Activated naive CD8-positive, alpha-beta T cell treated with anti-CD3 and anti-CD28 coated beads, Interleukin-2, amount 50 U/mL, for 24 hours (primary cell): ENCODE data around the gene CDC42SE2.
A peak's percentile ranks its signal among the peaks of the same experiment; 100 is the strongest.

Experiments
- ATAC-seq: fragments of 150-1000 bp; cut with Tn5 transposase; one replicate; pipeline ENCODE4 v1.10.0; 2021
- DNase-seq: peaks from one replicate; pipeline ENCODE4 v3.0.0; 2021
- H3K27ac Mint-ChIP-seq: one replicate; pipeline ENCODE4 v1.8.0; 2021; ENCODE audit warnings: mild to moderate bottlenecking, mixed read lengths
- H3K27me3 Mint-ChIP-seq: one replicate; pipeline ENCODE4 v1.8.0; 2021; ENCODE audit warnings: mixed read lengths
- H3K36me3 Mint-ChIP-seq: one replicate; pipeline ENCODE4 v1.8.0; 2021; ENCODE audit warnings: low read depth, mixed read lengths
- H3K4me1 Mint-ChIP-seq: one replicate; pipeline ENCODE4 v1.8.0; 2021; ENCODE audit warnings: mixed read lengths
- H3K4me3 Mint-ChIP-seq: one replicate; pipeline ENCODE4 v1.8.0; 2021; ENCODE audit warnings: mild to moderate bottlenecking, moderate library complexity, mixed read lengths
- H3K9me3 Mint-ChIP-seq: one replicate; pipeline ENCODE4 v1.8.0; 2021; ENCODE audit warnings: mixed read lengths

The CDC42SE2 gene

DNA sequence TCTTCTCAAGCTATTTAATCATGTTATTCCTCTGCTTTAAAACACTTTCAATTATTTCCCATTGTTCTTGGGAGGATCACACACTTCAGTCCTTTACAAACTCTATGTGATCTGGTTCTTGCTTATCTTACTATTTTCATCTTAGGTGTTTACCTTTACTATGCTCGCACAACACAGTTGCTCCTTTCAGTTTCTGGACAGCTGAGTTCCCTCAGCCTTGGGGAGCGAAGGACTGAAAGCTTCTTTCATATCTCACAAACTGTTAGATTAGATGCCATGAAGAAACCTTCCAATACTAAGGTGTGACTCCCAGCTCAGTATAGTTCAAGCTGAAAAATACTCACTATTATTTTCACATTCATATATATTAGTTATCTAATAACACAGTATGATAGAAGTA is 117.9 kb downstream of the CDC42SE2 start:
- H3K27me3 Mint-ChIP-seq, result no peaks in the 10 kb centered on the region
- peak overlapping the region; percentile 97 for H3K27ac Mint-ChIP-seq
- H3K4me3 Mint-ChIP-seq, result peak overlapping the region; percentile 53
- no peak for DNase-seq
- H3K9me3 Mint-ChIP-seq, result no peaks in the 10 kb centered on the region
- ATAC-seq, result no peak
- peaks cover 31% of the 10 kb centered on the region for H3K36me3 Mint-ChIP-seq
- peaks cover 96% of the 10 kb centered on the region for H3K4me1 Mint-ChIP-seq

GRCh38 chr5:131382407-131383395 is 118.8 kb downstream of the CDC42SE2 start:
- Mint-ChIP-seq H3K27me3 (no peaks in the 10 kb centered on the region), H3K27ac (peak overlapping the region; percentile 97), H3K4me1 (peaks cover 91% of the 10 kb centered on the region), H3K36me3 (peaks cover 32% of the 10 kb centered on the region), H3K9me3 (no peaks in the 10 kb centered on the region), H3K4me3 (peak overlapping the region; percentile 55)
- DNase-seq, result peak; percentile 27
- peak; percentile 78 for ATAC-seq

DNA sequence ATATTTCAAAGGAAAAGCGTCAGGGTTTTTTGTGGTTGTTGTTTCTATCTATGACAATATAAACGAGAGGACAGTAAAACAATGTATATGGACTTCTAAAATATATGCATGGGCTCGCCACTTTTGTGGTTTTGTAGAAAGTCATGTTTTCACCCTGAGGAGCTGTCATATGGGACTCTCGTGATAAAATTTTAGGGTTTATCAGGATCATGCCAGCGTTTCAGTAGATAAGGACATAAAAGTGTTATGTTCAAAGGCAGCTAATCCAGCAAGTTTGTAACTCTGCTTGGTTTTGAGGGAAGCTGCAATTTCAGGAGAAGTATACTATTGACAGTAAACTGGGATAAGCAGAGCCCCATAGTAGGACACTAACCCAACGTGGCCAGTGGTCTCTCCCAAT is 120.3 kb downstream of the CDC42SE2 start:
- ATAC-seq (no peak), DNase-seq (no peak)
- Mint-ChIP-seq H3K27me3 (no peaks in the 10 kb centered on the region), H3K27ac (peak overlapping the region; percentile 97), H3K9me3 (no peaks in the 10 kb centered on the region), H3K36me3 (peaks cover 38% of the 10 kb centered on the region), H3K4me1 (peaks cover 91% of the 10 kb centered on the region), H3K4me3 (peak overlapping the region; percentile 34)

- no peaks in the 10 kb centered on the region for H3K9me3 Mint-ChIP-seq
- ATAC-seq (peak; percentile 56), DNase-seq (no peak)
- H3K27me3 Mint-ChIP-seq, result no peaks in the 10 kb centered on the region
- H3K27ac Mint-ChIP-seq, result peak overlapping the region; percentile 97
- H3K36me3 Mint-ChIP-seq, result peaks cover 41% of the 10 kb centered on the region
- peaks cover 91% of the 10 kb centered on the region for H3K4me1 Mint-ChIP-seq
- no peak overlapping the region for H3K4me3 Mint-ChIP-seq
Measured at GRCh38 chr5:131384616-131385214, 120.9 kb downstream of the CDC42SE2 start.

DNA sequence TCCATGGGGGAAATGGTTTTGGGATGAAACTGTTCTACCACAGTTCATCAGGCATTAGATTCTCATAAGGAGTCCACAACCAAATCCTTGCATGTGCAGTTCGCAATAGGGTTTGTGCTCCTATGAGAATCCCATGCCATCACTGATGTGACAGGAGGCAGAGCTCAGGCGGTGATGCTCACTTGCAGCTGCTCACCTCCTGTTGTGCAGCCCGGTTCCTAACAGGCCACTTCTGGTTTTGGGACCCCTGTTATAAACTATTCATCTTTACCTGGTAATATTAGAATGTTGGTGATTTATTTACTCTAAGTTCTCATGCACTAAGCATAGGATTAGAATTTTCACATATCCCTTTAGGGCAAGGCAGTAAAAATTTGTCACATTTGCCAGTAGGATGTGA is 122.3 kb downstream of the CDC42SE2 start:
- Mint-ChIP-seq H3K9me3 (no peaks in the 10 kb centered on the region), H3K27ac (peak overlapping the region; percentile 72), H3K27me3 (no peaks in the 10 kb centered on the region), H3K36me3 (peaks cover 46% of the 10 kb centered on the region), H3K4me3 (no peak overlapping the region), H3K4me1 (peaks cover 92% of the 10 kb centered on the region)
- no peak for ATAC-seq
- DNase-seq, result no peak

DNA sequence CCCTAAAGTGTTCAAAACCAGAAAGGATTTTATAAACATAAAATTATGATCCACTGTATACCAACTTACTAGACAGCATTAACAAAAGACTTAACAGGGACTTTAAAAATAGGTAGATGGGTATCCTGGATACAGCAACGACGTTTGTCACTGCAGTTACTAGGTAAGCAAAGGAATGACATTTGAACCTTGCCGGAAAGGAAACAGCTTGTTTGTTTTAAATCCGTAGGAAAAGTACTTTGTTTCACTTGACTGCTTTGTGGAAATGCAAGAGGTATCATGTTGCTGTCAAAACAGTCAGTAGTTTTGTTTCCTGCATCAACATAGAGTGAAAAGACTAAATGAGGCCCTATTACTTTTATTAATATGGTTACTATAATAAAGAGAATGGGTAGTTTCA is 122.9 kb downstream of the CDC42SE2 start:
- H3K9me3 Mint-ChIP-seq, result no peaks in the 10 kb centered on the region
- peak overlapping the region; percentile 72 for H3K27ac Mint-ChIP-seq
- peaks cover 47% of the 10 kb centered on the region for H3K36me3 Mint-ChIP-seq
- no peak overlapping the region for H3K4me3 Mint-ChIP-seq
- DNase-seq (no peak), ATAC-seq (no peak)
- peaks cover 87% of the 10 kb centered on the region for H3K4me1 Mint-ChIP-seq
- H3K27me3 Mint-ChIP-seq, result no peaks in the 10 kb centered on the region

DNA sequence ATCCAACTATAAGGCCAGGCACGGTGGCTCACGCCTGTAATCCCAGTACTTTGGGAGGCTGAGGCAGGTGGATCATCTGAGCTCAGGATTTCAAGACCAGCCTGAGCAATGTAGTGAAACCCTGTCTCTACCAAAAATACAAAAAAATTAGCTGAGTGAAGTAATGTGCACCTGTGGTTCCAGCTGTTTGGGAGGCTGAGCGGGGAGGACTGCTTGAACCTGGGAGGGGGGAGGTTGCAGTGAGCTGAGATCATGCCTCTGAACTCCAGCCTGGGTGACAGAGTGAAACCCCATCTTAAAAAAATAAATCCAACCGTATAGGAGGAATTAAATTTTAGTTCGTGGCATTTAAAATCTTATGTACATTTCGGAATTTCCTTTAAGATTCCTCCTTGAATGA is 123.4 kb downstream of the CDC42SE2 start:
- Mint-ChIP-seq H3K9me3 (no peaks in the 10 kb centered on the region), H3K36me3 (peaks cover 52% of the 10 kb centered on the region), H3K27me3 (no peaks in the 10 kb centered on the region), H3K27ac (peak overlapping the region; percentile 72), H3K4me3 (no peak overlapping the region), H3K4me1 (peaks cover 87% of the 10 kb centered on the region)
- no peak for DNase-seq
- ATAC-seq, result no peak

GRCh38 chr5:131389096-131389868 is 125.4 kb downstream of the CDC42SE2 start:
- Mint-ChIP-seq H3K9me3 (no peaks in the 10 kb centered on the region), H3K4me3 (peak overlapping the region; percentile 12), H3K4me1 (peaks cover 87% of the 10 kb centered on the region), H3K36me3 (peaks cover 71% of the 10 kb centered on the region), H3K27me3 (no peaks in the 10 kb centered on the region), H3K27ac (peak overlapping the region; percentile 89)
- no peak for DNase-seq
- peak; percentile 64 for ATAC-seq

DNA sequence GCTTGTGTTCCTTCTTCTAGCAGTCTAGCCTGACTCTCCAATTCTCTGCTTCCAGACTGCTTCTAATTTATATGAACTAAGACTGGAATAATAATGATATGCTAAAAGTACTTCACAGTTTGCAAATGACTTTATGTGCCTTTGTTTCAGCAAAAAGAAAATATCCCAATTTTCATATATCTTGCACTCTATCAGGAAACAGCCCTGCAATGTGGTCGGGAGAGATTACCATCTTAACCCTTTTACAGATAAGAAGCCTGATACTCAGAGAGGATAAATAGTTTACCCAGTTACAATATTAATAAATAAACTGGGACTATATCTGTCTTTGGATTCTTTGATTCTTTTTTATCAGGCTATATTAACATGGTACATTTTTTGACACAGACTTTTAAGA is 126.0 kb downstream of the CDC42SE2 start:
- Mint-ChIP-seq H3K4me1 (peaks cover 85% of the 10 kb centered on the region), H3K4me3 (no peak overlapping the region), H3K36me3 (peaks cover 72% of the 10 kb centered on the region)

GRCh38 chr5:131392466-131393095 is 128.7 kb downstream of the CDC42SE2 start:
- Mint-ChIP-seq H3K27ac (peak overlapping the region; percentile 96), H3K9me3 (no peaks in the 10 kb centered on the region), H3K4me3 (no peak overlapping the region), H3K27me3 (no peaks in the 10 kb centered on the region), H3K36me3 (peaks cover 74% of the 10 kb centered on the region), H3K4me1 (peaks cover 89% of the 10 kb centered on the region)
- DNase-seq, result no peak
- ATAC-seq, result no peak

More for the DNA sequence above, 126.0 kb downstream of the CDC42SE2 start:
- ATAC-seq (no peak), DNase-seq (no peak)
- H3K27me3 Mint-ChIP-seq, result no peaks in the 10 kb centered on the region
- peak overlapping the region; percentile 89 for H3K27ac Mint-ChIP-seq
- no peaks in the 10 kb centered on the region for H3K9me3 Mint-ChIP-seq

- peaks cover 78% of the 10 kb centered on the region for H3K36me3 Mint-ChIP-seq
- ATAC-seq (no peak), DNase-seq (no peak)
- no peaks in the 10 kb centered on the region for H3K9me3 Mint-ChIP-seq
- H3K27ac Mint-ChIP-seq, result peak overlapping the region; percentile 96
- peak overlapping the region; percentile 56 for H3K4me3 Mint-ChIP-seq
- H3K4me1 Mint-ChIP-seq, result peaks cover 86% of the 10 kb centered on the region
- no peaks in the 10 kb centered on the region for H3K27me3 Mint-ChIP-seq
Measured at GRCh38 chr5:131393498-131393968, 129.7 kb downstream of the CDC42SE2 start.

DNA sequence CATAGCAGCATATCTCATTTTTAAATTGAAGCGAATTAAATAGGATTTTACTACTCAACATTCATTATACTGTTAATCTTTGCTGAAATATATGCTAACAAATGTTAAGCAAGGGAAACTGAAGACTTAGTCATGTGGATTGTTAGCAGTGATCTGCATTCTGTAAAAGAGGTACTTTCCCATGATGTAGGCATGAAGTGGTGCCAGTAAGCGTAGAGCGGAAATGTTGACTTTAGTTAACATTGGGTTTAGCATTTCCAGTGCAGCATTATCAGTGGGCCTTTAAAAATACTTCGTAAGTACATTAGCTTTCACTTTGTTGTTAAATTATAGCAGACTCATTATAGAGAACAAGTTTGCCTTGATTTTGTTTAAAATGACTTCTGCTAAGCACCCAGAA is 130.3 kb downstream of the CDC42SE2 start:
- peaks cover 84% of the 10 kb centered on the region for H3K4me1 Mint-ChIP-seq
- peak overlapping the region; percentile 96 for H3K27ac Mint-ChIP-seq
- peaks cover 81% of the 10 kb centered on the region for H3K36me3 Mint-ChIP-seq
- no peaks in the 10 kb centered on the region for H3K9me3 Mint-ChIP-seq
- H3K4me3 Mint-ChIP-seq, result peak overlapping the region; percentile 56
- no peaks in the 10 kb centered on the region for H3K27me3 Mint-ChIP-seq
- DNase-seq (no peak), ATAC-seq (peak; percentile 90)

GRCh38 chr5:131396015-131396414 is 132.2 kb downstream of the CDC42SE2 start:
- Mint-ChIP-seq H3K4me3 (no peak overlapping the region), H3K4me1 (peaks cover 71% of the 10 kb centered on the region), H3K36me3 (peaks cover 81% of the 10 kb centered on the region), H3K27me3 (no peaks in the 10 kb centered on the region), H3K9me3 (peaks cover 8% of the 10 kb centered on the region), H3K27ac (peak overlapping the region; percentile 96)
- peak; percentile 81 for ATAC-seq
- DNase-seq, result no peak
